IMR-90 (cell line): Measurements from ENCODE around the gene POR.

Source experiments
- BHLHE40 ChIP-seq: fragments of 150-350 bp; IDR thresholded peaks from 2 replicates; pipeline ENCODE4 v1.6.1; 2016; ENCODE audit warnings: mild to moderate bottlenecking, low read depth, low read length
- CEBPB ChIP-seq: IDR thresholded peaks from 2 replicates; pipeline ENCODE4 v1.6.1; 2012; ENCODE audit warnings: low read depth, low read length, improper control_type of control experiment
- CHD1 ChIP-seq: IDR thresholded peaks from 2 replicates; pipeline ENCODE4 v1.6.1; 2012; ENCODE audit warnings: low read depth, low read length, improper control_type of control experiment
- FOS ChIP-seq: fragments of 150-350 bp; IDR thresholded peaks from 2 replicates; pipeline ENCODE4 v1.6.1; 2016; ENCODE audit warnings: low read depth, low read length
- MAFK ChIP-seq: IDR thresholded peaks from 2 replicates; pipeline ENCODE4 v1.6.1; 2012; ENCODE audit warnings: low read depth, low read length, improper control_type of control experiment
- MAZ ChIP-seq: IDR thresholded peaks from 2 replicates; pipeline ENCODE4 v1.6.1; 2012; ENCODE audit warnings: low read depth, mild to moderate bottlenecking, low read length, improper control_type of control experiment, moderate library complexity, borderline replicate concordance
- MXI1 ChIP-seq: IDR thresholded peaks from 2 replicates; pipeline ENCODE4 v1.6.1; 2012; ENCODE audit warnings: low read depth, mild to moderate bottlenecking, low read length, moderate library complexity, borderline replicate concordance
- NFE2L2 ChIP-seq: fragments of 150-350 bp; IDR thresholded peaks from 2 replicates; pipeline ENCODE4 v1.6.1; 2016; ENCODE audit warnings: low read depth, mild to moderate bottlenecking, low read length
- POLR2A ChIP-seq: IDR thresholded peaks from 2 replicates; pipeline ENCODE4 v1.6.1; 2012; ENCODE audit warnings: mild to moderate bottlenecking, low read depth, low read length
- RAD21 ChIP-seq: IDR thresholded peaks from 2 replicates; pipeline ENCODE4 v1.6.1; 2012; ENCODE audit warnings: low read length, improper control_type of control experiment
- RCOR1 ChIP-seq: IDR thresholded peaks from 2 replicates; pipeline ENCODE4 v1.6.1; 2012; ENCODE audit warnings: mild to moderate bottlenecking, low read length, improper control_type of control experiment; ENCODE audit not compliant: insufficient replicate concordance
- RFX5 ChIP-seq: IDR thresholded peaks from 2 replicates; pipeline ENCODE4 v1.8.0; 2012; ENCODE audit warnings: low read depth, mild to moderate bottlenecking, low read length, moderate library complexity
- SMC3 ChIP-seq: fragments of 150-350 bp; IDR thresholded peaks from 2 replicates; pipeline ENCODE4 v1.6.1; 2016; ENCODE audit warnings: low read depth, mild to moderate bottlenecking, antibody characterized with exemption, low read length, moderate library complexity
- TF ChIP-seq, protein P1 (sequence below): conservative IDR thresholded peaks from 2 replicates; pipeline ENCODE4 v1.5.1; 2012; ENCODE audit warnings: mild to moderate bottlenecking, low read depth, low read length, improper control_type of control experiment

DNA sequence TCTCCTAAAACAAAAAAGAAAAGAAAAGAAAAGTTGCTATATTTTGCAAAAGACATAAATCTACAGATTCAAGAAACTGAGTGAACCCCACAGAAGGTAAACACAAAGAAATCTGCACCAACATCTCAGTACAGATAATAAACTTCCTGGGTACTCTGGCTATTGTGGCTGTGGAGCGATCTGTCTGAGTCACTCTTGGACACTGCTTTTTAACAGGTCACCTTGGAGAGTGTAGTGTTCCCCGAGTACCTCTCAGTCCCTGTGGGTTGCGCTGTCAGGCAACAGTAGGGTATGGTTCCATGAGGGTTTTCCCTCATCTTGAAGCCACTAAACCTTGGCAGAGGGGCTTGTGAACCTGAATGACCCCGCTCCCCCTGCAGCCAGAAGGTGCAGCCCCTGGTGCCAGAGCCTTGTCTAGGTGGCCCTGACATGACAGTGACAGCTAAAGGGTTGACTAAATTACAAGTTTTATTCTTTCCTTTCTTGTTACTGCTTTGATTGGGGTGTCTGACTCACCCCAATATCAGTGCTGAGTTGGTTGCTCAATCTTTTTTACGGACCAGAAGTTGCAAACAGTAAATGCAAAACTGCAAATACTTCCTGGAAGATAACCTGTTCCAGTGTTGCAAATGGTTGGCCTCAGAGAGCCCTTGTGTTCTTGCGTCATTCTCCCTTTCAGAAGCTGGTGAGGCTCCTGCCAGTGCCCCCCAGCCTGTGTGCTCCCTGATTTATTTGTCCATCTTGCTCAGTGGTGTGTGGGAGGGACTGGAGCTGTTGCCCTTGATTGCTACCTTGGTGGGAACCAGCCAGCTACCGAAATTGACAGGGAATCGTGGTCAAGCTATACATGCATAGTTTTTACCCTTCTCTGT, 30.6 kb downstream of the POR start:
- TF ChIP-seq SMC3: no peak
- no peak for TF ChIP-seq POLR2A
- no peak for TF ChIP-seq BHLHE40
- TF ChIP-seq, protein P1, sequence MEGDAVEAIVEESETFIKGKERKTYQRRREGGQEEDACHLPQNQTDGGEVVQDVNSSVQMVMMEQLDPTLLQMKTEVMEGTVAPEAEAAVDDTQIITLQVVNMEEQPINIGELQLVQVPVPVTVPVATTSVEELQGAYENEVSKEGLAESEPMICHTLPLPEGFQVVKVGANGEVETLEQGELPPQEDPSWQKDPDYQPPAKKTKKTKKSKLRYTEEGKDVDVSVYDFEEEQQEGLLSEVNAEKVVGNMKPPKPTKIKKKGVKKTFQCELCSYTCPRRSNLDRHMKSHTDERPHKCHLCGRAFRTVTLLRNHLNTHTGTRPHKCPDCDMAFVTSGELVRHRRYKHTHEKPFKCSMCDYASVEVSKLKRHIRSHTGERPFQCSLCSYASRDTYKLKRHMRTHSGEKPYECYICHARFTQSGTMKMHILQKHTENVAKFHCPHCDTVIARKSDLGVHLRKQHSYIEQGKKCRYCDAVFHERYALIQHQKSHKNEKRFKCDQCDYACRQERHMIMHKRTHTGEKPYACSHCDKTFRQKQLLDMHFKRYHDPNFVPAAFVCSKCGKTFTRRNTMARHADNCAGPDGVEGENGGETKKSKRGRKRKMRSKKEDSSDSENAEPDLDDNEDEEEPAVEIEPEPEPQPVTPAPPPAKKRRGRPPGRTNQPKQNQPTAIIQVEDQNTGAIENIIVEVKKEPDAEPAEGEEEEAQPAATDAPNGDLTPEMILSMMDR: no peak
- no peak for TF ChIP-seq MXI1
- no peak for TF ChIP-seq RFX5
- no peak for TF ChIP-seq CHD1
- TF ChIP-seq RAD21: no peak
- TF ChIP-seq RCOR1: no peak
- TF ChIP-seq CEBPB: peak; percentile 83
- TF ChIP-seq NFE2L2: no peak
- no peak for TF ChIP-seq MAFK
- no peak for TF ChIP-seq FOS
- TF ChIP-seq MAZ: no peak
